Smooth muscle cell (in vitro differentiated cells): ENCODE data around the gene NSG1. TPM values are rescaled to one million over a fixed set of nuclear protein-coding genes. Genes with fewer than 3 reads are reported as not detected.

Experiments used
- DNase-seq: peaks from one replicate; lab custom pipeline; 2025; ENCODE audit not compliant: unreplicated experiment; lab: John Stamatoyannopoulos, UW
- H2AFZ ChIP-seq: fragments of 200-600 bp; sonication (generic); 2 replicates; pipeline ENCODE4 v1.6.0; 2016; ENCODE audit warnings: antibody characterized with exemption, low read depth, mild to moderate bottlenecking
- H3F3A ChIP-seq: fragments of 200-600 bp; sonication (generic); 2 replicates; pipeline ENCODE4 v1.6.0; 2017; ENCODE audit warnings: antibody characterized with exemption, low read depth
- H3K27ac ChIP-seq: fragments of 200-600 bp; sonication (generic); 2 replicates; pipeline ENCODE4 v1.5.1; 2016; ENCODE audit warnings: low read depth, mild to moderate bottlenecking
- H3K27me3 ChIP-seq: fragments of 200-600 bp; sonication (generic); 2 replicates; pipeline ENCODE4 v1.6.1; 2016; ENCODE audit warnings: low read depth, mild to moderate bottlenecking
- H3K36me3 ChIP-seq: fragments of 200-600 bp; sonication (generic); 2 replicates; pipeline ENCODE4 v1.5.1; 2016; ENCODE audit warnings: low read depth
- H3K4me1 ChIP-seq: fragments of 200-600 bp; sonication (generic); 2 replicates; pipeline ENCODE4 v1.5.1; 2016; ENCODE audit warnings: low read depth
- H3K4me2 ChIP-seq: fragments of 200-600 bp; sonication (generic); 2 replicates; pipeline ENCODE4 v1.6.0; 2016; ENCODE audit warnings: mild to moderate bottlenecking
- H3K4me3 ChIP-seq: fragments of 200-600 bp; sonication (generic); 2 replicates; pipeline ENCODE4 v1.5.1; 2016; ENCODE audit warnings: mild to moderate bottlenecking
- H3K79me2 ChIP-seq: fragments of 200-600 bp; sonication (generic); 2 replicates; pipeline ENCODE4 v1.6.0; 2016; ENCODE audit warnings: low read depth, mild to moderate bottlenecking
- H3K9ac ChIP-seq: fragments of 200-600 bp; sonication (generic); 2 replicates; pipeline ENCODE4 v1.6.0; 2016; ENCODE audit warnings: low read depth
- H3K9me3 ChIP-seq: fragments of 200-600 bp; sonication (generic); replicated peaks from 2 replicates; pipeline ENCODE4 v1.5.1; 2016; ENCODE audit warnings: low read depth
- H4K20me1 ChIP-seq: fragments of 200-600 bp; sonication (generic); 2 replicates; pipeline ENCODE4 v1.6.0; 2016; ENCODE audit warnings: low read depth
- CTCF ChIP-seq: fragments of 200-600 bp; sonication (generic); IDR thresholded peaks from 2 replicates; pipeline ENCODE4 v1.5.1; 2017; ENCODE audit warnings: borderline replicate concordance, mild to moderate bottlenecking, antibody characterized with exemption; ENCODE audit not compliant: insufficient read depth, poor library complexity, severe bottlenecking
- WGBS: methylation state at CpG from one replicate; pipeline ENCODE4 v1.1.7; 2016; ENCODE audit warnings: low lambda C conversion rate; 5-methylcytosine and 5-hydroxymethylcytosine counted together
- polyA plus RNA-seq: library from polyadenylated mRNA; unstranded; fragments of >200 nt; fragmentation: Nextera tagmentation; extraction: Ambion mirVana; gene quantifications from 2 replicates; pipeline ENCODE4 v1.2.1, GENCODE V29; 2016
- total RNA-seq: library from RNA; depleted of rRNA; stranded (reverse); fragments of >200 nt; gene quantifications from 2 replicates; pipeline ENCODE4 v1.2.3, GENCODE V29; 2014

The NSG1 gene
- total and polyA plus RNA-seq, 2 experiments from 2014 or later, result 8.4 to 11.4 TPM

GRCh38 chr4:4341861-4342650 lies 44.8 kb upstream of the NSG1 start:
- Histone ChIP-seq H3K36me3 (no peaks in the 10 kb centered on the region), H3K9ac (no peak overlapping the region), H3K4me1 (no peaks in the 10 kb centered on the region), H2AFZ (no peak overlapping the region), H3K4me2 (no peak overlapping the region), H3K79me2 (no peaks in the 10 kb centered on the region), H3F3A (no peaks in the 10 kb centered on the region), H4K20me1 (no peaks in the 10 kb centered on the region), H3K27me3 (no peaks in the 10 kb centered on the region), H3K4me3 (no peak overlapping the region), H3K27ac (no peak overlapping the region), H3K9me3 (no peaks in the 10 kb centered on the region)
- 90% methylated on average over 9 of the region's 9 CpGs for WGBS
- TF ChIP-seq CTCF, result no peak
- DNase-seq, result no peak

- H3K9me3 ChIP-seq, result no peaks in the 10 kb centered on the region
- DNase-seq, result no peak
- no peaks in the 10 kb centered on the region for H4K20me1 ChIP-seq
- H3K4me2 ChIP-seq, result no peak overlapping the region
- H3F3A ChIP-seq, result no peaks in the 10 kb centered on the region
- no peak for TF ChIP-seq CTCF
- no peaks in the 10 kb centered on the region for H3K36me3 ChIP-seq
- no peaks in the 10 kb centered on the region for H3K4me1 ChIP-seq
- H3K9ac ChIP-seq, result no peak overlapping the region
- H3K27ac ChIP-seq, result no peak overlapping the region
- no peak overlapping the region for H2AFZ ChIP-seq
- no peak overlapping the region for H3K4me3 ChIP-seq
- WGBS, result 65% methylated on average over 5 of the region's 5 CpGs
- H3K27me3 ChIP-seq, result no peaks in the 10 kb centered on the region
- no peaks in the 10 kb centered on the region for H3K79me2 ChIP-seq
Observed at GRCh38 chr4:4343038-4343437, 43.9 kb upstream of the NSG1 start.

DNA sequence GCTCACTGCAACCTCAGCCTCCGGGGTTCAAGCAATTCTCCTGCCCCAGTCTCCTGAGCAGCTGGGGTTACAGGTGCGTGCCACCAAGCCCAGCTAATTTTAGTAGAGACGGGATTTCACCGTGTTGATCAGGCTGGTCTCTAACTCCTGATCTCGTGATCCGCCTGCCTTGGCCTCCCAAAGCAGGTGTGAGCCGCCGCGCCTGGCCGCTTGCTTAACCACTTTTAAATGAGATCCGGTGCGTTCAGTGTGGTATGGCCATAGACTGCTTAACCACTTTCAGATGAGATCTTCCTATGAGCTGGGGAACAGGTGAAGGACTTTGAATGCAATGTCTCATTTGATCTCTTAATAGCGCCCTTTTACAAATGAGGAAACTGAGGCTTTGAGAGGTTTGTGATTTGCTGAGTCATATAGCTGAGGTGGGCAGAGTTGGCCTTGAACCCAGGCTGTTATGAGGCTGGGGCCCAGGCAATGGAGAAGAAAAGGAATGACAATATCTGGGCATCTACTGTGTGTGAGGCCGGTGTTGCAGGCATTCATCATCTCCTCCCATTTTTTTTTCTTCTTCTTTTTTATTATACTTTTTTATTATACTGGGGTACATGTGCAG lies 41.9 kb upstream of the NSG1 start:
- Histone ChIP-seq H3K4me1 (no peaks in the 10 kb centered on the region), H2AFZ (no peak overlapping the region), H3K9me3 (no peaks in the 10 kb centered on the region), H3F3A (no peaks in the 10 kb centered on the region), H3K4me2 (no peak overlapping the region), H3K27me3 (no peaks in the 10 kb centered on the region), H3K79me2 (no peaks in the 10 kb centered on the region), H3K27ac (no peak overlapping the region), H3K4me3 (no peak overlapping the region), H3K36me3 (no peaks in the 10 kb centered on the region), H3K9ac (no peak overlapping the region), H4K20me1 (no peaks in the 10 kb centered on the region)
- no peak for TF ChIP-seq CTCF
- WGBS, result 97% methylated on average over 14 of the region's 14 CpGs
- no peak for DNase-seq
